ENCODE results near the gene LSAMP.

Gene LSAMP

GRCh38 chr3:116426036-116426435 lies 19.3 kb downstream of the LSAMP start:
- Histone ChIP-seq H3K9ac (ENCODE audit: low read depth, low read length) (no peak overlapping the region), H3K4me3 (ENCODE audit: low read length) (no peak overlapping the region), H3K36me3 (ENCODE audit: insufficient read depth, low read length) (no peaks in the 10 kb centered on the region), H3K9me3 (replicated peaks; ENCODE audit: low read length) (no peaks in the 10 kb centered on the region), H3K4me2 (ENCODE audit: low read length) (no peak overlapping the region), H3K27me3 (ENCODE audit: control insufficient read depth, insufficient read depth, low read length) (no peaks in the 10 kb centered on the region), H3K4me1 (ENCODE audit: control insufficient read depth, insufficient read depth, low read length) (no peaks in the 10 kb centered on the region)

GRCh38 chr3:116425126-116425525 lies 20.2 kb downstream of the LSAMP start:
- Histone ChIP-seq H3K9ac (ENCODE audit: low read depth, low read length) (no peak overlapping the region), H3K27me3 (ENCODE audit: control insufficient read depth, insufficient read depth, low read length) (no peaks in the 10 kb centered on the region), H3K4me2 (ENCODE audit: low read length) (no peak overlapping the region), H3K9me3 (replicated peaks; ENCODE audit: low read length) (no peaks in the 10 kb centered on the region), H3K4me3 (ENCODE audit: low read length) (no peak overlapping the region), H3K4me1 (ENCODE audit: control insufficient read depth, insufficient read depth, low read length) (no peaks in the 10 kb centered on the region), H3K36me3 (ENCODE audit: insufficient read depth, low read length) (no peaks in the 10 kb centered on the region)

- Histone ChIP-seq H3K9me3 (replicated peaks; ENCODE audit: low read length) (no peaks in the 10 kb centered on the region), H3K36me3 (ENCODE audit: insufficient read depth, low read length) (no peaks in the 10 kb centered on the region), H3K4me3 (ENCODE audit: low read length) (no peak overlapping the region), H3K9ac (ENCODE audit: low read depth, low read length) (no peak overlapping the region), H3K4me1 (ENCODE audit: control insufficient read depth, insufficient read depth, low read length) (no peaks in the 10 kb centered on the region), H3K27me3 (ENCODE audit: control insufficient read depth, insufficient read depth, low read length) (no peaks in the 10 kb centered on the region), H3K4me2 (ENCODE audit: low read length) (no peak overlapping the region)
Measured at GRCh38 chr3:116423945-116424344, 21.3 kb downstream of the LSAMP start.

- Histone ChIP-seq H3K4me3 (ENCODE audit: low read length) (no peak overlapping the region), H3K4me2 (ENCODE audit: low read length) (no peak overlapping the region), H3K27me3 (ENCODE audit: control insufficient read depth, insufficient read depth, low read length) (no peaks in the 10 kb centered on the region), H3K4me1 (ENCODE audit: control insufficient read depth, insufficient read depth, low read length) (no peaks in the 10 kb centered on the region), H3K9me3 (replicated peaks; ENCODE audit: low read length) (no peaks in the 10 kb centered on the region), H3K9ac (ENCODE audit: low read depth, low read length) (no peak overlapping the region), H3K36me3 (ENCODE audit: insufficient read depth, low read length) (no peaks in the 10 kb centered on the region)
Measured at GRCh38 chr3:116423374-116423773, 21.9 kb downstream of the LSAMP start.

- no peak overlapping the region for H3K4me2 ChIP-seq (ENCODE audit: low read length)
- H3K36me3 ChIP-seq (ENCODE audit: insufficient read depth, low read length), result no peaks in the 10 kb centered on the region
- no peaks in the 10 kb centered on the region for H3K27me3 ChIP-seq (ENCODE audit: control insufficient read depth, insufficient read depth, low read length)
Measured at GRCh38 chr3:116417151-116417550, 28.1 kb downstream of the LSAMP start.

GRCh38 chr3:116413319-116413718 lies 32.0 kb downstream of the LSAMP start:
- no peak overlapping the region for H3K4me2 ChIP-seq (ENCODE audit: low read length)
- no peaks in the 10 kb centered on the region for H3K4me1 ChIP-seq (ENCODE audit: control insufficient read depth, insufficient read depth, low read length)
- H3K36me3 ChIP-seq (ENCODE audit: insufficient read depth, low read length), result no peaks in the 10 kb centered on the region
- H3K9ac ChIP-seq (ENCODE audit: low read depth, low read length), result no peak overlapping the region
- H3K9me3 ChIP-seq (replicated peaks; ENCODE audit: low read length), result peaks cover 10% of the 10 kb centered on the region
- H3K27me3 ChIP-seq (ENCODE audit: control insufficient read depth, insufficient read depth, low read length), result no peaks in the 10 kb centered on the region
- no peak overlapping the region for H3K4me3 ChIP-seq (ENCODE audit: low read length)

More at GRCh38 chr3:116417151-116417550, 28.1 kb downstream of the LSAMP start:
- Histone ChIP-seq H3K4me3 (ENCODE audit: low read length) (no peak overlapping the region), H3K4me1 (ENCODE audit: control insufficient read depth, insufficient read depth, low read length) (no peaks in the 10 kb centered on the region), H3K9ac (ENCODE audit: low read depth, low read length) (no peak overlapping the region), H3K9me3 (replicated peaks; ENCODE audit: low read length) (no peaks in the 10 kb centered on the region)

GRCh38 chr3:116408473-116408872 lies 36.8 kb downstream of the LSAMP start:
- peaks cover 10% of the 10 kb centered on the region for H3K9me3 ChIP-seq (replicated peaks; ENCODE audit: low read length)
- H3K27me3 ChIP-seq (ENCODE audit: control insufficient read depth, insufficient read depth, low read length), result no peaks in the 10 kb centered on the region
- H3K4me3 ChIP-seq (ENCODE audit: low read length), result no peak overlapping the region

GRCh38 chr3:116405231-116405630 lies 40.1 kb downstream of the LSAMP start:
- Histone ChIP-seq H3K4me1 (ENCODE audit: control insufficient read depth, insufficient read depth, low read length) (no peaks in the 10 kb centered on the region), H3K9ac (ENCODE audit: low read depth, low read length) (no peak overlapping the region), H3K27me3 (ENCODE audit: control insufficient read depth, insufficient read depth, low read length) (no peaks in the 10 kb centered on the region), H3K4me2 (ENCODE audit: low read length) (no peak overlapping the region), H3K36me3 (ENCODE audit: insufficient read depth, low read length) (no peaks in the 10 kb centered on the region), H3K4me3 (ENCODE audit: low read length) (no peak overlapping the region), H3K9me3 (replicated peaks; ENCODE audit: low read length) (peaks cover 10% of the 10 kb centered on the region)

More at GRCh38 chr3:116408473-116408872, 36.8 kb downstream of the LSAMP start:
- no peak overlapping the region for H3K9ac ChIP-seq (ENCODE audit: low read depth, low read length)
- no peaks in the 10 kb centered on the region for H3K36me3 ChIP-seq (ENCODE audit: insufficient read depth, low read length)
- H3K4me1 ChIP-seq (ENCODE audit: control insufficient read depth, insufficient read depth, low read length), result no peaks in the 10 kb centered on the region
- no peak overlapping the region for H3K4me2 ChIP-seq (ENCODE audit: low read length)

GRCh38 chr3:116399701-116400226 lies 45.5 kb downstream of the LSAMP start:
- H3K4me3 ChIP-seq (ENCODE audit: low read length), result no peak overlapping the region
- H3K4me2 ChIP-seq (ENCODE audit: low read length), result no peak overlapping the region
- H3K27me3 ChIP-seq (ENCODE audit: control insufficient read depth, insufficient read depth, low read length), result no peaks in the 10 kb centered on the region
- no peaks in the 10 kb centered on the region for H3K36me3 ChIP-seq (ENCODE audit: insufficient read depth, low read length)
- no peak overlapping the region for H3K9ac ChIP-seq (ENCODE audit: low read depth, low read length)
- no peaks in the 10 kb centered on the region for H3K4me1 ChIP-seq (ENCODE audit: control insufficient read depth, insufficient read depth, low read length)
- H3K9me3 ChIP-seq (replicated peaks; ENCODE audit: low read length), result no peaks in the 10 kb centered on the region

- H3K9ac ChIP-seq (ENCODE audit: low read depth, low read length), result no peak overlapping the region
- H3K4me3 ChIP-seq (ENCODE audit: low read length), result no peak overlapping the region
- no peak overlapping the region for H3K4me2 ChIP-seq (ENCODE audit: low read length)
- H3K9me3 ChIP-seq (replicated peaks; ENCODE audit: low read length), result no peaks in the 10 kb centered on the region
- H3K27me3 ChIP-seq (ENCODE audit: control insufficient read depth, insufficient read depth, low read length), result no peaks in the 10 kb centered on the region
- H3K4me1 ChIP-seq (ENCODE audit: control insufficient read depth, insufficient read depth, low read length), result no peaks in the 10 kb centered on the region
- no peaks in the 10 kb centered on the region for H3K36me3 ChIP-seq (ENCODE audit: insufficient read depth, low read length)
Measured at GRCh38 chr3:116394365-116394764, 50.9 kb downstream of the LSAMP start.

- H3K4me1 ChIP-seq (ENCODE audit: control insufficient read depth, insufficient read depth, low read length), result no peaks in the 10 kb centered on the region
- H3K27me3 ChIP-seq (ENCODE audit: control insufficient read depth, insufficient read depth, low read length), result no peaks in the 10 kb centered on the region
- H3K36me3 ChIP-seq (ENCODE audit: insufficient read depth, low read length), result no peaks in the 10 kb centered on the region
- no peak overlapping the region for H3K9ac ChIP-seq (ENCODE audit: low read depth, low read length)
- H3K9me3 ChIP-seq (replicated peaks; ENCODE audit: low read length), result no peaks in the 10 kb centered on the region
- H3K4me3 ChIP-seq (ENCODE audit: low read length), result no peak overlapping the region
- no peak overlapping the region for H3K4me2 ChIP-seq (ENCODE audit: low read length)
Measured at GRCh38 chr3:116393199-116393598, 52.1 kb downstream of the LSAMP start.

- H3K9me3 ChIP-seq (replicated peaks; ENCODE audit: low read length), result no peaks in the 10 kb centered on the region
- no peak overlapping the region for H3K4me3 ChIP-seq (ENCODE audit: low read length)
- H3K36me3 ChIP-seq (ENCODE audit: insufficient read depth, low read length), result no peaks in the 10 kb centered on the region
- no peaks in the 10 kb centered on the region for H3K27me3 ChIP-seq (ENCODE audit: control insufficient read depth, insufficient read depth, low read length)
- no peak overlapping the region for H3K9ac ChIP-seq (ENCODE audit: low read depth, low read length)
- no peaks in the 10 kb centered on the region for H3K4me1 ChIP-seq (ENCODE audit: control insufficient read depth, insufficient read depth, low read length)
- no peak overlapping the region for H3K4me2 ChIP-seq (ENCODE audit: low read length)
Measured at GRCh38 chr3:116392291-116392690, 53.0 kb downstream of the LSAMP start.
